KG1 (cell line): ENCODE data around the gene EIF3A.
"Not testable (repeated sequence)": the region's sequence is repeated elsewhere in the genome, so short reads cannot be mapped to it uniquely, and the experiment has no call there.

ENCODE experiments used
- DNase-seq: peaks from one replicate; lab custom pipeline; 2025; lab: John Stamatoyannopoulos, UW

Gene EIF3A

GRCh38 chr10:119049361-119049760 is 31.3 kb downstream of the EIF3A start:
- no peak for DNase-seq

GRCh38 chr10:119045561-119045960 is 35.1 kb downstream of the EIF3A start:
- DNase-seq, result no peak

DNA sequence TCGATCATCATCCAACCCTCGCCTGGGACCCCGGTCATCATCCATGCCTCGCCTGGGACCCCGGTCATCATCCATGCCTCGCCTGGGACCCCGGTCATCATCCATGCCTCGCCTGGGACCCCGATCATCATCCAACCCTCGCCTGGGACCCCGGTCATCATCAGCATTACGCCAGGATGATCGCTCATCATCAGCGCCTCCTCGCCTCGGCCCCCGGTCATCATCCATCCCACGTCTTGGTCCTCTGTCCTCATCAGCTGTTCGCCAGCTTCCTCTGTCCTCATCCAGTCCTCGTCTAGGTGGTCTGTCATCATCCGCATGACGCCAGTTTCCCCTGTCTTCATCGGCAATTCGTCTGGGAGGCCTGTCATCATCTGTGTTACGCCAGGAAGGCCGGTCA is 38.4 kb downstream of the EIF3A start:
- no peak for DNase-seq

DNA sequence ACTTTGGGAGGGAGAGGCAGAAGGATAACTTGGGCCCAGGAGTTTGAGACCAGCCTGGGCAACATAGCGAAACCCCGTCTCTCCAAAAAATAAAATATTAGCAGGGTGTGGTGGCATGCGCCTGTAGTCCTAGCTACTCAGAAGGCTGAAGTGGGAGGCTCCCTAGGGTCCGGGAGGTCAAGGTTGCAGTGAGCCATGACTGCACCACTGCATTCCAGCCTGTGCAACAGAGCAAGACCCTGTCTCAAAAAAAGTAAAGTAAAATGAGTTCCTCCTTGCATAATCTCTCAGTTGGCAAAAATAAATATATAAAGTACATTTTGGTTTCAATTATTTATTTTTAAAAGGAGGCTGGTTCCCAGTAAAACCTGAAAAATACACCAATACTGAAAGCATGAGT is 39.3 kb downstream of the EIF3A start:
- no peak for DNase-seq

- no peak for DNase-seq
Measured at GRCh38 chr10:119039161-119039560, 41.5 kb downstream of the EIF3A start.

GRCh38 chr10:119031496-119032059 is 49.0 kb downstream of the EIF3A start:
- DNase-seq, result no peak

DNA sequence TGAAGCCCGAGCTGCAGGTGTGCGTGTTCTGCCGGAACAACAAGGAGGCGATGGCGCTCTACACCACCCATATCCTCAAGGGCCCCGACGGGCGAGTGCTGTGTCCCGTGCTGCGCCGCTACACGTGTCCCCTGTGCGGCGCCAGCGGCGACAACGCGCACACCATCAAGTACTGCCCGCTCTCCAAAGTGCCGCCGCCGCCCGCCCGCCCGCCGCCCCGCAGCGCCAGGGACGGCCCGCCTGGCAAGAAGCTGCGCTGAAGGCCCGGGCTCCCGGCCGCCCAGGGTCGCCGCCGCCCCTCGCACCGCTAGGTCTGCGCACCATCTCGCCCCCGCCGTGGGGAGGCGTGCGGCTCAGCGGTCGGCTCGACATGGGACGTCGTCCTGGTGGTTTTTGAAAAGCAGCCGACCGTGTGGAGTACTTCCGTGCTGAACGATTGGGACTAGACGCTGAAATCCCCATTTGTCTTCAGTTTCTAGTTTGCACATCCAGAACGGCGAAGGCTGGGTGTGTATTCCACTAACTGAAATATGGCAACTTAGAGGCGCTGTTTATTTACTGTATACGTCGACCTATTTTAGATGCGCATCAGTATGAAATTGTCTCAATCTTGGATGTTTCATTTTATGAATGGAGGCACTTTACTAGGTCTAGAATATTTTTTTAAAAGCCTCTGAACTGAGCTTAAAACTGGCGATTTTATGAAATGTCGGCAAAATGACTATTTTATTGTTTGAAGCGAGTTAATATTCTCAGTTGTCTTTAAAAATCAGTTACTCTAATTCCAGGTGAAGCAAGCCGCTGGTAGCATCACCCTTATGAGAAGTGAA is 50.0 kb downstream of the EIF3A start:
- DNase-seq, result no peak

DNA sequence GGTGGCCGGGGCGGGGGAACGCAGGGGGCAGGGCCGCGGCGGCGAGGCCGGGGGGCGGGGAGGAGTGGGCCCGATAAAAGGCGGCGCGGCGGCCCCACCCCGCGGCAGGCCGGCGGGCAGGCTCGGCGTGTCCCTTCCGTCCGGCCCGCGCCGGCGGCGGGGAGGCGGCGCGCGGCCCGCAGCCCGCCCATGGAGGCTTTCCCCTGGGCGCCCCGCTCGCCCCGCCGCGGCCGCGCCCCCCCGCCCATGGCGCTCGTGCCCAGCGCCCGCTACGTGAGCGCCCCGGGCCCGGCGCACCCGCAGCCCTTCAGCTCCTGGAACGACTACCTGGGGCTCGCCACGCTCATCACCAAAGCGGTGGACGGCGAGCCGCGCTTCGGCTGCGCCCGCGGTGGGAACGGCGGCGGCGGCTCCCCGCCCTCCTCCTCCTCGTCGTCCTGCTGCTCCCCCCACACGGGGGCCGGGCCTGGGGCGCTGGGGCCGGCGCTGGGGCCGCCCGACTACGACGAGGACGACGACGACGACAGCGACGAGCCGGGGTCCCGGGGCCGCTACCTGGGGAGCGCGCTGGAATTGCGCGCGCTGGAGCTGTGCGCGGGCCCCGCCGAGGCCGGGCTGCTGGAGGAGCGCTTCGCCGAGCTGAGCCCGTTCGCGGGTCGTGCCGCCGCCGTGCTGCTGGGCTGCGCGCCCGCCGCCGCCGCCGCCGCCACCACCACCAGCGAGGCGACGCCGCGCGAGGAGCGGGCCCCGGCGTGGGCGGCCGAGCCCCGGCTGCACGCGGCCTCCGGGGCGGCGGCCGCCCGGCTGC is 50.8 kb downstream of the EIF3A start, which contains the start of gene NANOS1:
TSS of gene NANOS1 (plus strand) at position 102 of the 808 bp plus-strand sequence. CDS start at position 190, 88 bp downstream.
- no peak for DNase-seq

DNA sequence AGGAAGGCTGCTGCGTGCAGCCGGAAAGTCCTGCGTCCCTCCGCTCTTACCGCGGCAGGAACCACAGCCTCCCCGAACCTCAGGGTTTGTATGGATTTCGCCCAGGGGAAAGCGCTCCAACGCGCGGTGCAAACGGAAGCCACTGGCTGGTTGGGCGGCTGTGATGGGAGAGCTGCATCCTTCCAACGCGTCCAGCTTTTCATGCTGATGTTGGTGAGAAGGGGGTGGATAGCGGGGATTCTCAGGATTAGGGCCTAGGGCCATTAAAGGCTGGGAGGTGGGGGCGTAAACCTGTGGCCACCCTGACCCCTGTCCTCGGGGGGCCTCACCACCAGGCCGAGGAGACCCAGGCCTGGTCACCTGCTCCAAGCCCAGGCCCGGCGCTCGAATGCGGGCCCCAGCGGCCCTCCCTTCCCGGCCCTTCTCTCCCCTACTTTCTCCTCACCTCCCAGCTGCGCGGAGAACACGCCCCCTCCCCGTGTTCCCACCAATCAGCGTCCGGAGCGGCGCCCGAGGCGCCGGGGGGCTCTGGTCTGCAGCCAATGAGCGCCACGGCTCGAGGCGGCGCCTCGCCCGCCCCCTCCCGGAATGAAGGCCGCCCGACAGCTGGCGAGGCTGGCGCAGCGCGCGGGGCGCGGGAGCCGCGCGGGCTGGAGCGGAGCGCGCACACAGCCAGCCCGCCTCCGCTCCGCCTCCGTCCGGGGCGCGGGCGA is 51.6 kb downstream of the EIF3A start:
- DNase-seq, result peak; percentile 36

DNA sequence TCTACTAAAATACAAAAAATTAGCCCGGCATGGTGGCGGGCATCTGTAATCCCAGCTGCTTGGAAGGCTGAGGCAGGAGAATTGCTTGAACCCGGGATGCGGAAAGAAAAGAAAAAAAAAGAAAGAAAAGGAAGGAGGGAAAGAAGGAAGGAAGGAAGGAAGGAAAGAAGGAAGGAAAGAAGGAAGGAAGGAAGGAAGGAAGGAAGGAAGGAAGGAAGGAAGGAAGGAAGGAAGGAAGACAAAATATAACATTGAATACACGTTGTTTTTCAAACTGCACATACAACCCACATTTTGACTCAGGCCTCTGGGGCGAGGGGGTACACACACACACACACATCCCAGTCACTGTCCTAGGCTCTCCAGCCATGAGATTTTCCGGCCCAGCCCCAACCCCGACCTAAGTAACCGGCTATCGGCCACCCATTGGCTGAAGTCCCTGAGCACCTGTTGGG is 52.1 kb downstream of the EIF3A start:
- DNase-seq, result not testable (repeated sequence)

DNA sequence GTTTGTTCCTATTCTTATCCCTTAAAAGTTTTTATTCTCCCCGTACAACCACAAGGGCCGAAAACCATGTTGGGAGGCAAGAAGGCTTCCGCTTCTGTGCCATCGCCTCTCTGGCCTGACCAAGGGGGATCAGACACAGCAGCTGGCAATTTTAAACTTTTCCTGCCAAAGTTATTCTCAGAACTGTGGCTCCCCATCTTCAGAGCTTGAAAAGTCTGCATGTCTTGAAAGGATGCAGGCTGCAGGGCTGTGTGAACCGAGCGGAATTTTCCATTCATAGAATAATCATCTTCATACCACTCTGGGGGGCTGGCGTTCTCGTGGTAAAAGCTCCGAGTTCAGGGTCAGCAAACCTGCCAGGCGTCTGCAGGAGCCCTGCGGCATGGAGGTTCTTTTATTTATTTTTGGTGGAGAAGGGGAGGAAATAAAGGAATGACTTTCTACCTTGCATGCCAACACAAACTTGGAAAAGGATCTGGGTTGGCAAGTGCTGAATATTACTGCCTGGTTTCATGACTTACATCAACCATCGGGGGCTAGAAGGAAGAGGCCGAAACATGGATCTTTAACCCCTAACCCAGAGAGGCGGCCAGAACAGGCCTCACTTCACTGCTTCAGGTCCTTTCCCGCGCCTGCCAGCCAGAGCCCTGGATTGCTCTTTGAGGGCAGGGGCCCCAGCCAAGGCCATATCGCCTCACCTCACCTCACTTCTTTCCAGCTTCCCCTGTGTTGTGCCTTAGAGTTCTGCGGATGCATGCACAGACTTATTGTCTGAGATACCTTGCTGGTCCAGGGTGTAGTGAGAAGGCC is 54.1 kb downstream of the EIF3A start:
- DNase-seq, result no peak

DNA sequence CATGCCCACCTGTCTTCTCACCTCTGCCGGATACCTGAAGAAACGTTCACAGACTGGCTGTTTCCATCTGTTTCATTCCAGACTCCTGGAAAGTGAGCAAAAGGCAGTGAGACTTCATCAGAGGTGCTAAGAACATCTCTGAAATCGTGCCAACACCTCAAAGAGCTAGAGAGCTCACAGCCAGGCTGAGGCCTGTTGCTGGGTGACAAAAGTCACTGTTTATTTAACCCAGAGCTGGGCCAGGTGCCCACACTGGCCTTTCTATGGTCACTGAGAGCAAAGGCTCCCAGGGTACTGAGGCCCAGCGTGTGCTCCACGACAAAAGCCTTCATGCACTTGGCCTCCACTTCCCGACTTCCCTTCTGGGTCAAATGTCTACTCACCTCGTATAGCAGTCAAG is 54.8 kb downstream of the EIF3A start:
- no peak for DNase-seq

GRCh38 chr10:119025336-119025735 is 55.3 kb downstream of the EIF3A start:
- no peak for DNase-seq

DNA sequence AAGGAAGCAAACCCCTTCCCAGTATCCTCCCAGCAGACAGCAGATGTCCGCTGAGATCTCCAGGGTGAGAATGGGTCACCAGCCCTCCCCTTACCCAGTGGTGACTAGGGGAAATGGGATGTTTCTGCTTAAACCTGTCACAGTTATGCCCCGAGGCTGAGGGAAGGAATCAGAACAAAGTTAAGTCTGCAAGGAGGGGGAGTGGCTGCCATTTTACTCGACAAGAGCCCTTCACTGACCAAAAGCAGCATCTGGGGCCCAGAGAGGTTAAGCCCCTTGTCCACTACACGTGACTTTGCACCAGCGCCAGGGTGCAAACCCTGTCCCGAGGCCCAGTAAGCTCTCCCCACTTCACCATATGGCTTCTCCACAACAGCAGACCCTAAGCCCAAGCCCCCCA is 55.7 kb downstream of the EIF3A start:
- DNase-seq, result no peak

DNA sequence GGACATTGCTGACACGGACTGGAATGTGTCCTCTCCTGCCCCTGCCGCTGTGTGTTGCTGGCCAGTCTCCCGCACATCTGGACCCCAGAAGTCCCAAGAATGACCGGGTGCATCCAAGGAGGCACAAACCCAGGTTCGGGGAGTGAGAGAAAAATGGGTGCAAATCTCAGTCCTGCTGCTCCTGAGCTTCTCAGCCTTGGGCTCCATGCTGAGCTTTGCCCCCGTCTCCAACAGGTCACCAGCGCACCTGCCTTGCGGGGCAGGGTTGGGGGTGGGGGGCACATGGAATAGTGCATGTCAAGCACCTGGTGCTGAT is 57.1 kb downstream of the EIF3A start:
- no peak for DNase-seq

DNA sequence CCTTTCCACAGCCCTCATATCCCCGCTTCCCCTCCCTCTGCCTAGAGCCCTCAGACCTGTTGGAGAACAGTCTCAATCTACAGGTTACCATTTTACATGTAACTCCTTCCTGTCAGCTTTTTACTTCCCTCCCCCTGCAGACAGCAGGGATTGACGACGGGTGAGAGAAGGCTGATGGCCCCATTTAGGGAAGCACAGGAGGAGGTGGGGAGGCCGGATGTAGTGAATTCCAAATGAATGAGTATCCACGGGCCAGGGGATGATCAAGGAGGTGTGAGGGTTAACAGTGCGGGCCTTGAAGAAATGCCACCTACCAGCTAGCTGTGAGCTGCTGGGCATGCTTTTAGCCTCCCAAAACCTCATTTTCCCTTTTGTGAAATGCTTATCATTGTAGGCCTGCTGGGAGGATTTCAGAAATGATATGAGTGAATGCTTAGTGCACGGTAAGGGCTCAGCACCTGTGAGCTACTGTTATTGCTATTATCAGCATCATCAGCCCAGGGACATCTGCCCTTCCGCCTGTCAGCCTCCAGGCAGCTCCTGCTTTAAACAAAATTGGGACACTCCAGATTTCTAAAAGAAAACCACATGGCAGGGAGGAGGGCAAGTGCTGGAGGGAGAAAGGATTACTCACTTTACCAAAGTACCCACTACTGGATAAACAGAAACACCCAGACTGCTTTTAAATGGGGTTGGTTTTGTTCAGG is 57.6 kb downstream of the EIF3A start:
- DNase-seq, result no peak

DNA sequence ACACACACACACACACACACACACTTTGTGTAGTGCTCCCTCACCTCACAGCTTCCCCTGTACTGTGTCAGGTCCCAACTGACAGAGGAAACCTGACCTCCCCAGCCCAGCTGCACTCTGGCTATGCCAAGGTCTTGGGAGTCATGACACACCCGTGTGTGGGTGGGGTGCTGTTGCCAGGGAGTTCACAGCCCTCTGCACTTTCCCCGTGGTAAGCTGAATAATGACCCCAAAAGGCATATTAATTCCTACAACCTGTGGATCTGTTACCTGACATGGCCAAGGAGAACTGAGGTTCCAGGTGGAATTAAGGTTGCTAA is 60.0 kb downstream of the EIF3A start:
- no peak for DNase-seq

- DNase-seq, result no peak
Measured at GRCh38 chr10:119007211-119007574, 73.4 kb downstream of the EIF3A start.

GRCh38 chr10:119006451-119007210 is 74.0 kb downstream of the EIF3A start:
- DNase-seq, result no peak

DNA sequence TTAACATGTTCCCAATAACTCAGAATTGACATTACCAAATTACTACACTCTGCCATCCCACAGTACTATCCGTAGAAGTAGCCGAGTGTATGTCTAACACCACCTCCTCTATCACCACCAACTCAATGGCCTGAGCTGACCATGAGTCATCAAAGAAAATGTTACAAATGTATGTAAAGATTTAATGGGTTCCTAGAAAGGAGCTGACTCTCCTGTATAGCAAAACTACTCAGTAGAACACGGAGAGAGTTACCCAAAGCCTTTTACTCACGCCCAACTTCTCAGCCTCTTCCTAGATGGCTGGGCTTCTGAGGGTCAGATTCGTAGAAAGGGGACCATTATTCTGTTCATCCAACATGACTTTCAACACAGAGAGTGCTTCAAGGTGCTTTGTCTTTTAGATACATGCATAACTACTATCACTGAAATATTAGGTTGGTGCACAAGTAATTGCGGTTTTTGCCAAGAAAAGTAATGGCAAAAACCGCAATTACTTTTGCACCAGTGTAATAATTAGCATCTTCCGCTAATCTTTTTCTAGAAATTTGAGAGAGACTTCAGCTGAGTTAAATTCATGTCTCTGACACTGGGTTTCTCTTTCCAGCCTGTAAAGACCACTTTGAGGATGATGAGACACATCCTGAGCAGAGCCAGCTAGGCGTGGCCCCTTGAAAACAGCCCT is 75.1 kb downstream of the EIF3A start:
- DNase-seq, result no peak
